Measurements from ENCODE around the gene SLC39A11. TPM values are rescaled to one million over a fixed set of nuclear protein-coding genes. Genes with fewer than 3 reads are reported as not detected.

Gene SLC39A11
- total RNA-seq, 1 experiment from 2014 or later: 46.4 TPM

DNA sequence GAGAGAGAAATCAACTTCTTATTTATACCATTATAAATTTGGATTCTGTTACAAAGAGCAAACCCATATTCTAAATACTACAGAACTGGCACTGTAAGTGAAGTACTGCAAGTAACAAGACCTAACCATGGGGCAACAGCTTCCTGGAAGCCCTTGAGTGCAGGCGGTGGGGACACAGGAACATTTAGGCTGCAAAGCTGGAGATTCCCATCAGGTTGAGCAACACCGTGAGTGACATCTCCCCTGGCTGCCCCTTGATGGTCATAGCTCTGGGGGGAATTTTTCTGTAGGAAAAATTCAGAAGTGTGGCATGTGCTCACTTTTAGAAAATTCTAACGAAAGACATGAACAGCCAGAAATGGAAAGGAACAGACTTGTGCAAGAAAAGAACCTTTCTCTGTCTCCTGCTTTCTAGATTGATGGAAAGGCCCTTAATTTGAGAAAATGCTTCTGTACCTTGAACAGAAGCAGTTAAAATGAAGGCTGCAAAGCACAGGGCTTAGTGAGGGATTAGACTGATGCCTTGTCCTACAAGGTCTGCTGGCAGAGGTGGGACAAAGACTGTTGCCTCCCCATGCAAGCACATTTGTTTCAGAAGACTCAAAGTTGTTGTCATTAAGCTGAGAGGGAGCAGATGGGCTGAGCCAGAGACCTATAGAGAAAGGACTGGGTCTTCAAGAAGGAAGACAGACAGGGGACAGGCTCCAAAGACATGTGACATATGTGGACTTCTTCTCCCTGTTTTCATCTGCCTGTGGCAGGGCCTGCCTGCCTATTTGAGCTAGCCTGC is 380.8 kb downstream of the SLC39A11 start (continued):
- TF ChIP-seq YY1 (IDR thresholded peaks at IDR 0.05; ENCODE audit: extremely low read depth, insufficient replicate concordance, low read depth, low read length) (no peak), POLR2A (IDR thresholded peaks at IDR 0.05; ENCODE audit: borderline replicate concordance, extremely low read depth, insufficient read depth, insufficient read length) (no peak), ZBTB33 (IDR thresholded peaks at IDR 0.05; ENCODE audit: extremely low read depth, insufficient replicate concordance, low read length) (no peak), SRF (IDR thresholded peaks at IDR 0.05; ENCODE audit: low read depth) (no peak), JUND (IDR thresholded peaks at IDR 0.05) (no peak), ZFX (IDR thresholded peaks at IDR 0.05) (no peak), ATF3 (IDR thresholded peaks at IDR 0.05) (no peak), SP1 (IDR thresholded peaks at IDR 0.05; ENCODE audit: low read depth) (no peak), RAD21 (IDR thresholded peaks at IDR 0.05; ENCODE audit: low read depth) (no peak), CBX3 (IDR thresholded peaks at IDR 0.05; ENCODE audit: low read depth) (no peak), TCF7L2 (IDR thresholded peaks at IDR 0.05; ENCODE audit: borderline replicate concordance, extremely low read depth, insufficient read depth, insufficient read length) (no peak)

DNA sequence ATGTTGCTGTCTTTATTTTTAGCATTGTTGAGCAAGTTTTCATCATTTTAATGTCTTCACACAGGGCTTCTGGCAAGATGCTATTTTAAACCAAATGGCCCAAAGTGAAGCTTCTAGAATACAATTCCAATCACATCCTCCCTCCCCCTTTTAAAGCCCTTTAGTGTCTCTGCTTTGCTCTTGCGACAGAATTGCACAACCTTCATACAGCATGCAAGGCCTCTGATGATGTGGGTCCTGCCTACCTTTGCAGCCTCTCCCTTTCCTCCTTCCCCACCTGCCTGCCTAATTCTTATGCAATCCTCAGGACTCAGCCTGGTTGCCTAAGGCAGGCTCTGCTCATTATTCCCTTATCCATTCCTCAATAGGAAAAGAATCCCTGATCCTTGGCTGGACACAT is 381.7 kb downstream of the SLC39A11 start:
- peaks cover 22 to 35% of the 10 kb centered on the region in 2 experiments for H3K4me1 ChIP-seq (ENCODE audit: control insufficient read depth in 1 of 2, insufficient read depth in 2 of 2, low read length in 2 of 2)
- H3K4me3 ChIP-seq (replicated peaks in 1 of 2; ENCODE audit: low read depth in 1 of 2, low read length in 2 of 2): no peak overlapping the region
- H3K9me2 ChIP-seq (ENCODE audit: insufficient read depth): no peaks in the 10 kb centered on the region
- H3K79me2 ChIP-seq (ENCODE audit: insufficient read depth, low read length): no peaks in the 10 kb centered on the region
- no peak overlapping the region for H3K9ac ChIP-seq (ENCODE audit: low read length)
- intact Hi-C loops (cut with micrococcal nuclease): no loop called here
- no peaks in the 10 kb centered on the region for H4K20me1 ChIP-seq (ENCODE audit: insufficient read depth)
- peaks cover 5 to 14% of the 10 kb centered on the region in 2 experiments; a peak in 2 of 4 replicates for H3K9me3 ChIP-seq (ENCODE audit: control insufficient read depth in 1 of 2, insufficient read depth in 1 of 2, low read depth in 1 of 2, low read length in 2 of 2)
- no peak for DNase-seq (ENCODE audit: low read depth, low spot score)
- ChIA-PET CTCF (interaction anchor here (1.9 kb wide), 2 partner anchors 151 to 154 kb away, joined by 4 to 7 read pairs; no protein-coding TSS in a partner anchor), POLR2A (no interaction called here), RAD21 (ENCODE audit: low non-redundant PET in 1 of 2, low total read pairs in 2 of 2, uncharacterized antibody in 2 of 2, unreplicated experiment in 2 of 2) (no interaction called here)
- no peak overlapping the region for H2AFZ ChIP-seq (ENCODE audit: low read depth, low read length, poor library complexity, severe bottlenecking)
- ATAC-seq: no peak
- TF ChIP-seq SIN3A (IDR thresholded peaks at IDR 0.05; ENCODE audit: low read depth) (no peak), CBX3 (IDR thresholded peaks at IDR 0.05; ENCODE audit: low read depth) (peak; percentile 89; the same call in 1 of the 2 replicates)
- H3K27ac ChIP-seq (ENCODE audit: low read depth, low read length): no peak overlapping the region
- no peaks in the 10 kb centered on the region for H3K27me3 ChIP-seq (ENCODE audit: insufficient read depth, low read length)
- TSS peak; percentile 90 for BruUV-seq (replicated peaks)
- H3K4me2 ChIP-seq (ENCODE audit: low read length): no peak overlapping the region
- peaks cover 0 to 11% of the 10 kb centered on the region in 2 experiments; a peak in 1 of 4 replicates for H3K36me3 ChIP-seq (ENCODE audit: control insufficient read depth in 1 of 2, insufficient read depth in 2 of 2, low read length in 2 of 2)
